Activated CD4-positive, alpha-beta T cell treated with anti-CD3 and anti-CD28 coated beads, Interleukin-2, amount 50 U/mL, for 1 hour (primary cell): ENCODE results near the gene GALNT16.
A peak's percentile ranks its signal among the peaks of the same experiment; 100 is the strongest.

Experiments used
- DNase-seq: peaks from one replicate; pipeline ENCODE4 v3.0.0-alpha.2; 2020

GALNT16 gene

GRCh38 chr14:69344171-69344570 is 84.2 kb downstream of the GALNT16 start:
- no peak for DNase-seq

GRCh38 chr14:69345402-69345801 is 85.4 kb downstream of the GALNT16 start:
- no peak for DNase-seq

GRCh38 chr14:69346710-69347109 is 86.8 kb downstream of the GALNT16 start:
- DNase-seq, result no peak

- no peak for DNase-seq
Measured at GRCh38 chr14:69349091-69349777, 89.3 kb downstream of the GALNT16 start.

- no peak for DNase-seq
Measured at GRCh38 chr14:69350892-69351291, 90.9 kb downstream of the GALNT16 start.

- DNase-seq, result no peak
Measured at GRCh38 chr14:69351385-69351784, 91.4 kb downstream of the GALNT16 start.

- DNase-seq, result no peak
Measured at GRCh38 chr14:69351911-69352310, 92.0 kb downstream of the GALNT16 start.

- no peak for DNase-seq
Measured at GRCh38 chr14:69353168-69353567, 93.2 kb downstream of the GALNT16 start.

GRCh38 chr14:69354383-69355153 is 94.6 kb downstream of the GALNT16 start:
- DNase-seq, result peak; percentile 42

- DNase-seq, result no peak
Measured at GRCh38 chr14:69355154-69355597, 95.2 kb downstream of the GALNT16 start.

- no peak for DNase-seq
Measured at GRCh38 chr14:69355607-69356281, 95.8 kb downstream of the GALNT16 start.

GRCh38 chr14:69356903-69357543 is 97.1 kb downstream of the GALNT16 start:
- no peak for DNase-seq

- DNase-seq, result no peak
Measured at GRCh38 chr14:69357544-69358200, 97.7 kb downstream of the GALNT16 start.

GRCh38 chr14:69358233-69358963 is 98.4 kb downstream of the GALNT16 start:
- no peak for DNase-seq

- DNase-seq, result no peak
Measured at GRCh38 chr14:69358966-69359365, 99.0 kb downstream of the GALNT16 start.

- no peak for DNase-seq
Measured at GRCh38 chr14:69360438-69361108, 100.6 kb downstream of the GALNT16 start.

- DNase-seq, result no peak
Measured at GRCh38 chr14:69363055-69363454, 103.1 kb downstream of the GALNT16 start.

GRCh38 chr14:69363964-69364363 is 104.0 kb downstream of the GALNT16 start:
- DNase-seq, result no peak

- no peak for DNase-seq
Measured at GRCh38 chr14:69364378-69364777, 104.4 kb downstream of the GALNT16 start.

GRCh38 chr14:69366069-69366468 is 106.1 kb downstream of the GALNT16 start:
- no peak for DNase-seq

- DNase-seq, result no peak
Measured at GRCh38 chr14:69366761-69367160, 106.8 kb downstream of the GALNT16 start.
